Tibial nerve (tissue), 4 donors: ENCODE data around the gene IRF3. TPM values are rescaled to one million over a fixed set of nuclear protein-coding genes. Genes with fewer than 3 reads are reported as not detected.

Experiments used
- DNase-seq, 2 donors: peaks; one replicate each; pipeline ENCODE4 v3.0.0-alpha.2; 2019; ENCODE audit warnings: low spot score in 2 of 2
- H3K27ac ChIP-seq, 4 donors: fragments of 200-600 bp; sonication (generic) in 3 of 4; one replicate each; pipeline ENCODE4 v1.5.1; 2017 to 2019; ENCODE audit warnings: mild to moderate bottlenecking in 1 of 4
- H3K27me3 ChIP-seq, 2 donors: fragments of 200-600 bp; sonication (generic) in 1 of 2; one replicate each; pipeline versions ENCODE4 v1.5.1 to v1.6.0; 2017 to 2019
- H3K36me3 ChIP-seq, 3 donors: fragments of 200-600 bp; sonication (generic); one replicate each; pipeline ENCODE4 v1.5.1; 2018 to 2019
- H3K4me1 ChIP-seq, 4 donors: fragments of 200-600 bp; sonication (generic) in 3 of 4; one replicate each; pipeline ENCODE4 v1.5.1; 2017 to 2019
- H3K4me3 ChIP-seq, 4 donors: fragments of 200-600 bp; sonication (generic) in 3 of 4; one replicate each; pipeline ENCODE4 v1.5.1; 2017 to 2019; ENCODE audit warnings: mild to moderate bottlenecking in 1 of 4, moderate library complexity in 1 of 4
- H3K9me3 ChIP-seq, 4 donors: fragments of 200-600 bp; sonication (generic) in 3 of 4; one replicate each; pipeline ENCODE4 v1.5.1; 2017 to 2019
- CTCF ChIP-seq, 5 experiments: fragments of 200-600 bp in 3 of 5; fragments of 450-650 bp in 2 of 5; sonication (generic) in 3 of 5; IDR thresholded peaks; one replicate each; pipeline ENCODE4 v1.5.1; 2016 to 2019; ENCODE audit warnings: antibody characterized with exemption in 5 of 5, mild to moderate bottlenecking in 3 of 5, moderate library complexity in 2 of 5
- EP300 ChIP-seq, 2 donors: sonication (generic); formaldehyde crosslinking; IDR thresholded peaks; one replicate each; pipeline ENCODE4 v1.6.1; 2017; ENCODE audit warnings: antibody characterized with exemption in 2 of 2, mild to moderate bottlenecking in 1 of 2
- POLR2A ChIP-seq, 2 donors: fragments of 450-650 bp; IDR thresholded peaks; one replicate each; pipeline ENCODE4 v1.6.1; 2017; ENCODE audit warnings: antibody characterized with exemption in 2 of 2, mild to moderate bottlenecking in 2 of 2, moderate library complexity in 2 of 2
- WGBS, 2 donors: methylation state at CpG; one replicate each; pipeline ENCODE4 v1.1.5; 2018; 5-methylcytosine and 5-hydroxymethylcytosine counted together
- total RNA-seq, 4 donors: library from RNA; depleted of rRNA; stranded (reverse); fragments of >200 nt; gene quantifications; one replicate each; pipeline ENCODE4 v1.1.0, GENCODE V29; 2016

IRF3 gene
- 10 to 100 TPM; 41.4 to 85.2 (median 72.4) TPM for total RNA-seq

- peak; percentile 64 to 83 for TF ChIP-seq POLR2A (IDR thresholded peaks at IDR 0.05)
- peak in 1 of 5 experiments; percentile 13 for TF ChIP-seq CTCF (IDR thresholded peaks at IDR 0.05)
- TF ChIP-seq EP300 (IDR thresholded peaks at IDR 0.05) = peak; percentile 94
- Histone ChIP-seq H3K9me3 (no peaks in the 10 kb centered on the region), H3K4me3 (peak within 1 kb of the TSS; percentile 66 to 91 (median 81)), H3K27ac (peak within 1 kb of the TSS; percentile 71 to 93 (median 88)), H3K4me1 (peaks cover 0 to 33% (median 17%) of the 10 kb centered on the region in 4 donors), H3K27me3 (no peaks in the 10 kb centered on the region), H3K36me3 (peaks cover 0 to 47% (median 11%) of the 10 kb centered on the region in 3 donors)
- DNase-seq = peak; percentile 97 to 98
- WGBS, 2 donors = 0 to 1% methylated on average over 50 of the region's 50 CpGs
Measured at GRCh38 chr19:49665351-49666119, at the start of gene IRF3, which contains the start of gene BCL2L12. Gene IRF3, minus strand, starts transcription at chr19:49665857. Its CDS starts 1,019 bp downstream, at chr19:49664838. Gene BCL2L12, plus strand, starts transcription at chr19:49665933. Its CDS starts 760 bp downstream, at chr19:49666693.

GRCh38 chr19:49713236-49713845, 47.7 kb upstream of the IRF3 start:
- WGBS, 2 donors = 83 to 100% methylated on average over 2 to 7 of the region's 8 CpGs
- Histone ChIP-seq H3K27me3 (no peaks in the 10 kb centered on the region), H3K4me3 (no peak overlapping the region), H3K4me1 (peaks cover 0 to 2% (median under 1%) of the 10 kb centered on the region in 4 donors), H3K27ac (no peak overlapping the region), H3K9me3 (no peaks in the 10 kb centered on the region), H3K36me3 (no peaks in the 10 kb centered on the region)
- DNase-seq = no peak
- TF ChIP-seq POLR2A (IDR thresholded peaks at IDR 0.05) (no peak), EP300 (IDR thresholded peaks at IDR 0.05) (no peak), CTCF (IDR thresholded peaks at IDR 0.05) (no peak)

- H3K9me3 ChIP-seq = no peaks in the 10 kb centered on the region
- DNase-seq = peak in 1 of 2 donors; percentile 14
- WGBS, 2 donors = 54 to 56% methylated on average over 20 of the region's 20 CpGs
- H3K36me3 ChIP-seq = no peaks in the 10 kb centered on the region
- H3K4me3 ChIP-seq = no peak overlapping the region
- H3K4me1 ChIP-seq = no peaks in the 10 kb centered on the region
- TF ChIP-seq CTCF (IDR thresholded peaks at IDR 0.05) = no peak
- no peak for TF ChIP-seq POLR2A (IDR thresholded peaks at IDR 0.05)
- no peak for TF ChIP-seq EP300 (IDR thresholded peaks at IDR 0.05)
- H3K27ac ChIP-seq = no peak overlapping the region
- no peaks in the 10 kb centered on the region for H3K27me3 ChIP-seq
Measured at GRCh38 chr19:49712397-49712859, 46.8 kb upstream of the IRF3 start.

GRCh38 chr19:49710372-49710951, 44.8 kb upstream of the IRF3 start:
- H3K9me3 ChIP-seq = no peaks in the 10 kb centered on the region
- WGBS, 2 donors = 89 to 91% methylated on average over 20 of the region's 20 CpGs
- TF ChIP-seq POLR2A (IDR thresholded peaks at IDR 0.05) (no peak), CTCF (IDR thresholded peaks at IDR 0.05) (no peak), EP300 (IDR thresholded peaks at IDR 0.05) (no peak)

More at GRCh38 chr19:49710372-49710951, 44.8 kb upstream of the IRF3 start:
- no peaks in the 10 kb centered on the region for H3K36me3 ChIP-seq
- H3K27ac ChIP-seq = no peak overlapping the region
- H3K4me3 ChIP-seq = no peak overlapping the region
- H3K4me1 ChIP-seq = no peaks in the 10 kb centered on the region
- no peaks in the 10 kb centered on the region for H3K27me3 ChIP-seq
- no peak for DNase-seq
